K562 (cell line): Measurements from ENCODE around the gene RBM26. TPM values are rescaled to one million over a fixed set of nuclear protein-coding genes. Genes with fewer than 3 reads are reported as not detected.

Source experiments
- DACH1 ChIP-seq: fragments of 450-650 bp; IDR thresholded peaks from 2 replicates; pipeline ENCODE4 v1.6.1; 2018; ENCODE audit not compliant: partially characterized antibody
- GATA2 ChIP-seq: sonication (generic); formaldehyde crosslinking; IDR thresholded peaks from 2 replicates; pipeline ENCODE4 v1.4.0; 2020; ENCODE audit warnings: mild to moderate bottlenecking, missing genetic modification reagents
- RAD21 ChIP-seq, 2 experiments: fragments of 250-450 bp in 1 of 2; fragments of 450-650 bp in 1 of 2; sonication (Bioruptor Pico) in 1 of 2; formaldehyde crosslinking in 1 of 2; IDR thresholded peaks in 1 of 2; conservative IDR thresholded peaks in 1 of 2; 2 replicates each; pipeline versions ENCODE4 v1.4.0 to v1.8.0; 2020 to 2022; ENCODE audit warnings: mild to moderate bottlenecking in 2 of 2, moderate library complexity in 1 of 2
- ZNF316 ChIP-seq: fragments of 450-650 bp; IDR thresholded peaks from 2 replicates; pipeline ENCODE4 v1.6.1; 2016
- ZNF384 ChIP-seq: IDR thresholded peaks from 2 replicates; pipeline ENCODE4 v1.6.1; 2012; ENCODE audit warnings: low read depth, low read length, improper control_type of control experiment
- ZNF79 ChIP-seq: fragments of 250-450 bp; sonication (Bioruptor Pico); IDR thresholded peaks from 2 replicates; pipeline ENCODE4 v1.4.0; 2020; ENCODE audit warnings: low read depth, mild to moderate bottlenecking, moderate library complexity
- polyA plus RNA-seq, 8 experiments: library from polyadenylated mRNA; depleted of rRNA in 4 of 8; stranded (reverse) in 5 of 8; unstranded in 3 of 8; fragments of >200 nt; fragmentation: Nextera tagmentation in 2 of 8; fragmentation: Illumina TruSeq in 1 of 8; extraction: Ambion mirVana in 2 of 8; extraction: Trizol in 1 of 8; gene quantifications; 2 replicates each; pipeline versions ENCODE4 v1.2.1 to v1.2.3, GENCODE V29; 2011 to 2014; ENCODE audit warnings: inconsistent platforms in 1 of 8, missing spikeins in 1 of 8
- total RNA-seq, 7 experiments: library from RNA; depleted of rRNA in 6 of 7; stranded (reverse); fragments of >200 nt in 6 of 7; fragmentation: Illumina TruSeq in 2 of 7; extraction: Trizol in 2 of 7; gene quantifications; 2 replicates each; pipeline versions ENCODE4 v1.2.1 to v1.2.3, GENCODE V29; 2011 to 2021; ENCODE audit warnings: low replicate concordance in 1 of 7
- TF ChIP-seq, protein P1 (sequence below), 3 experiments: IDR thresholded peaks in 2 of 3; conservative IDR thresholded peaks in 1 of 3; 2 replicates each; pipeline ENCODE4 v1.5.1; 2011 to 2012; ENCODE audit warnings: low read length in 3 of 3, mild to moderate bottlenecking in 3 of 3, control low read depth in 2 of 3, improper control_type of control experiment in 1 of 3, inconsistent platforms in 1 of 3, low read depth in 1 of 3, mixed read lengths in 1 of 3, moderate library complexity in 1 of 3; ENCODE audit not compliant: insufficient read depth in 2 of 3
- TF ChIP-seq, protein P2 (sequence below): fragments of 450-650 bp; formaldehyde crosslinking; IDR thresholded peaks from 2 replicates; pipeline ENCODE4 v1.4.0; 2020; ENCODE audit warnings: mild to moderate bottlenecking, moderate library complexity

RBM26 gene
- total and polyA plus RNA-seq, 9 of the 15 experiments (the other 6 are each of a cell fraction or from before 2014, with no cell fraction given), result 10.0 to 42.4 (median 26.4) TPM

DNA sequence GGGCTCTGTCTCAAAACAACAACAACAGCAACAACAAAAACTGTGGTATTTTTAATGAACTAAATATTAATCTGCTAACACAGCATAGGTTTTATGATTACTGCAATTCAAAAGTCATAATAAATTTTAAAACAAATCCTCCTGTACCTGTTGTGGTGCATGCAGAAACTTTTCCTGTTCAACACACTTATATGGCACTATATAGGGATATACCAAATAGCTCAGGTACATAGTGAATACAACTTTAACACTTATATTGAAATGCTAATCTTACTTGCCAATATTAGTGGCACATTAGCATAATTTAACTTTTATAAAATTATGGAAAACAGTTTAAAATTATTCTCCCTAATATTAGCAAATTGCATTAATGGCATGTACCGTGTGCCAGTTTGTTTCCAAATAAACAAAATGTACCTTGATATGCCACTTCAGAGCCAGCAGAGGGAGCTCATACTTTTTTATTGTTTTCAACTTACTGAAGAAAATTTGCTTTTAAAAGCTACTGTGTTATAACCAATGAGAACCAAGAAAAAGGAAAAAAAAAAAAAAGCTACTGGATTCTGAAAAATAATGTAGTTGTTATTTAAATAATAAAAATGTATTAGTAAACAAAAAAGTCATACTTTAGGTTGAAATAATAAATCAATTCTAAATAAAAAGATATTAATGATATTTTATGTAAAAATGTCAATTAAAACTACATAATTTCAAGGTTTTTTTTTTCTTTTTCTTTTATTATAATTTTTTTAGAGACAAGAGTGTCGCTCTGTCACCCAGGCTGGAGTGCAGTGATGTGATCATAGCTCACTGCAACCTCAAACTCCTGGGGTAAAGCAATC is 18.0 kb upstream of the RBM26 start (continued):
- TF ChIP-seq, protein P1, sequence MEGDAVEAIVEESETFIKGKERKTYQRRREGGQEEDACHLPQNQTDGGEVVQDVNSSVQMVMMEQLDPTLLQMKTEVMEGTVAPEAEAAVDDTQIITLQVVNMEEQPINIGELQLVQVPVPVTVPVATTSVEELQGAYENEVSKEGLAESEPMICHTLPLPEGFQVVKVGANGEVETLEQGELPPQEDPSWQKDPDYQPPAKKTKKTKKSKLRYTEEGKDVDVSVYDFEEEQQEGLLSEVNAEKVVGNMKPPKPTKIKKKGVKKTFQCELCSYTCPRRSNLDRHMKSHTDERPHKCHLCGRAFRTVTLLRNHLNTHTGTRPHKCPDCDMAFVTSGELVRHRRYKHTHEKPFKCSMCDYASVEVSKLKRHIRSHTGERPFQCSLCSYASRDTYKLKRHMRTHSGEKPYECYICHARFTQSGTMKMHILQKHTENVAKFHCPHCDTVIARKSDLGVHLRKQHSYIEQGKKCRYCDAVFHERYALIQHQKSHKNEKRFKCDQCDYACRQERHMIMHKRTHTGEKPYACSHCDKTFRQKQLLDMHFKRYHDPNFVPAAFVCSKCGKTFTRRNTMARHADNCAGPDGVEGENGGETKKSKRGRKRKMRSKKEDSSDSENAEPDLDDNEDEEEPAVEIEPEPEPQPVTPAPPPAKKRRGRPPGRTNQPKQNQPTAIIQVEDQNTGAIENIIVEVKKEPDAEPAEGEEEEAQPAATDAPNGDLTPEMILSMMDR (IDR thresholded peaks at IDR 0.05 in 2 of 3, conservative IDR thresholded peaks at IDR 0.05 in 1 of 3; ENCODE audit: insufficient read depth in 2 of 3, low read depth in 1 of 3, low read length in 3 of 3), result peak; percentile 37 to 75 (median 40); a peak in 3 of 6 replicates
- TF ChIP-seq ZNF316 (peak; percentile 35), RAD21 (CRISPR knock-in tag; conservative IDR thresholded peaks at IDR 0.05 in 1 of 2, IDR thresholded peaks at IDR 0.05 in 1 of 2) (peak; percentile 76 to 83), ZNF384 (peak; percentile 87), GATA2 (CRISPR knock-in tag) (no peak), ZNF79 (no peak), DACH1 (peak; percentile 41)
- TF ChIP-seq, protein P2, sequence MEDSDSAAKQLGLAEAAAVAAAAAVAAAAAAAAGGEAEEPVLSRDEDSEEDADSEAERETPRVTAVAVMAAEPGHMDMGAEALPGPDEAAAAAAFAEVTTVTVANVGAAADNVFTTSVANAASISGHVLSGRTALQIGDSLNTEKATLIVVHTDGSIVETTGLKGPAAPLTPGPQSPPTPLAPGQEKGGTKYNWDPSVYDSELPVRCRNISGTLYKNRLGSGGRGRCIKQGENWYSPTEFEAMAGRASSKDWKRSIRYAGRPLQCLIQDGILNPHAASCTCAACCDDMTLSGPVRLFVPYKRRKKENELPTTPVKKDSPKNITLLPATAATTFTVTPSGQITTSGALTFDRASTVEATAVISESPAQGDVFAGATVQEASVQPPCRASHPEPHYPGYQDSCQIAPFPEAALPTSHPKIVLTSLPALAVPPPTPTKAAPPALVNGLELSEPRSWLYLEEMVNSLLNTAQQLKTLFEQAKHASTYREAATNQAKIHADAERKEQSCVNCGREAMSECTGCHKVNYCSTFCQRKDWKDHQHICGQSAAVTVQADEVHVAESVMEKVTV (CRISPR knock-in tag), result peak; percentile 80
